Endothelial cell of umbilical vein (primary cell): ENCODE measurements around the gene ALOXE3. TPM values are rescaled to one million over a fixed set of nuclear protein-coding genes. Genes with fewer than 3 reads are reported as not detected.

ENCODE experiments used
- BruUV-seq: library from RNA; stranded (reverse); fragments of 400-500 nt; replicated peaks from 2 replicates; lab custom pipeline; 2021; lab: Mats Ljungman, UMichigan
- CTCF ChIA-PET: fragments of 300-600, 350-600 bp; sonication (Branson Sonifier 250); formaldehyde crosslinking; loops from one replicate; lab custom pipeline; 2021; ENCODE audit warnings: antibody characterized with exemption, inconsistent platforms; lab: Charles Lee
- POLR2A ChIA-PET: fragments of 300-600, 350-600 bp; sonication (Branson Sonifier 250); formaldehyde crosslinking; loops from one replicate; lab custom pipeline; 2021; ENCODE audit warnings: antibody characterized with exemption, inconsistent platforms; lab: Charles Lee
- DNase-seq: peaks from one replicate; pipeline ENCODE4 v3.0.0-alpha.2; 2011; ENCODE audit warnings: low read depth, low spot score
- FAIRE-seq: peaks from 2 replicates; lab custom pipeline; 2011; peaks lifted over from hg19 to GRCh38; lab: Jason Lieb, UNC
- H2AFZ ChIP-seq: 2 replicates; pipeline ENCODE4 v1.6.0; 2012; ENCODE audit warnings: low read depth, low read length, control low read depth, inconsistent platforms
- H3K27ac ChIP-seq: 2 replicates; pipeline ENCODE4 v1.5.1; 2011; ENCODE audit warnings: low read depth, mild to moderate bottlenecking, control low read depth, low read length, moderate library complexity; ENCODE audit not compliant: insufficient read depth
- H3K27me3 ChIP-seq, 2 experiments: 2 replicates each; pipeline versions ENCODE4 v1.6.0 to v1.6.1; 2011; ENCODE audit warnings: low read length in 2 of 2, mixed read lengths in 1 of 2; ENCODE audit not compliant: control insufficient read depth in 2 of 2, insufficient read depth in 2 of 2
- H3K36me3 ChIP-seq, 2 experiments: 2 replicates in 1 of 2; 3 replicates in 1 of 2; pipeline ENCODE4 v1.5.1; 2011; ENCODE audit warnings: low read length in 2 of 2, mild to moderate bottlenecking in 1 of 2, moderate library complexity in 1 of 2; ENCODE audit not compliant: control insufficient read depth in 2 of 2, insufficient read depth in 2 of 2; ENCODE audit errors: extremely low read depth in 1 of 2
- H3K4me1 ChIP-seq: 3 replicates; pipeline ENCODE4 v1.5.1; 2011; ENCODE audit warnings: mild to moderate bottlenecking, low read length; ENCODE audit not compliant: control insufficient read depth, insufficient read depth; ENCODE audit errors: extremely low read depth
- H3K4me2 ChIP-seq: 2 replicates; pipeline ENCODE4 v1.6.1; 2011; ENCODE audit warnings: low read length, control low read depth, mixed read lengths; ENCODE audit not compliant: insufficient read depth
- H3K4me3 ChIP-seq, 3 experiments: fragments of 200-600 bp in 1 of 3; sonication (generic), shearing (Covaris generic) in 1 of 3; replicated peaks in 1 of 3; 2 replicates each; pipeline ENCODE4 v1.5.1; 2011 to 2016; ENCODE audit warnings: control low read depth in 3 of 3, low read length in 3 of 3, mild to moderate bottlenecking in 2 of 3, inconsistent platforms in 1 of 3, low read depth in 1 of 3, moderate library complexity in 1 of 3; ENCODE audit not compliant: insufficient read depth in 1 of 3
- H3K79me2 ChIP-seq: 2 replicates; pipeline ENCODE4 v1.6.0; 2012; ENCODE audit warnings: low read length, inconsistent platforms; ENCODE audit not compliant: control insufficient read depth, insufficient read depth
- H3K9ac ChIP-seq: replicated peaks from 2 replicates; pipeline ENCODE3; 2011; ENCODE audit warnings: low read length, control low read depth; ENCODE audit not compliant: insufficient read depth; ENCODE audit errors: extremely low read depth
- H3K9me1 ChIP-seq: replicated peaks from 3 replicates; pipeline ENCODE4 v1.6.0; 2011; ENCODE audit warnings: mild to moderate bottlenecking, low read length; ENCODE audit not compliant: control insufficient read depth, insufficient read depth; ENCODE audit errors: extremely low read depth
- H3K9me3 ChIP-seq: replicated peaks from 2 replicates; pipeline ENCODE4 v1.5.1; 2012; ENCODE audit warnings: low read length, inconsistent platforms; ENCODE audit not compliant: control insufficient read depth, insufficient read depth
- H4K20me1 ChIP-seq: replicated peaks from 2 replicates; pipeline ENCODE3; 2011; ENCODE audit warnings: mild to moderate bottlenecking, low read length; ENCODE audit not compliant: control insufficient read depth, insufficient read depth; ENCODE audit errors: extremely low read depth
- CTCF ChIP-seq, 2 donors: IDR thresholded peaks; 1 replicate in 1 of 2; 2 replicates in 1 of 2; pipeline ENCODE4 v1.5.1; 2011; ENCODE audit warnings: low read length in 2 of 2, mild to moderate bottlenecking in 2 of 2, moderate library complexity in 2 of 2, control low read depth in 1 of 2, inconsistent platforms in 1 of 2, low read depth in 1 of 2; ENCODE audit not compliant: insufficient read depth in 1 of 2; ENCODE audit errors: extremely low read depth in 1 of 2
- FOS ChIP-seq: IDR thresholded peaks from 2 replicates; pipeline ENCODE4 v1.6.1; 2011; ENCODE audit warnings: mild to moderate bottlenecking, low read length, moderate library complexity, borderline replicate concordance; ENCODE audit not compliant: insufficient read depth
- GATA2 ChIP-seq: IDR thresholded peaks from 2 replicates; pipeline ENCODE4 v1.7.0; 2011; ENCODE audit warnings: low read depth, mild to moderate bottlenecking, moderate library complexity, mixed read lengths, low read length; ENCODE audit not compliant: insufficient read length, insufficient read depth
- JUN ChIP-seq: IDR thresholded peaks from 2 replicates; pipeline ENCODE4 v1.6.1; 2011; ENCODE audit warnings: borderline replicate concordance, low read depth; ENCODE audit not compliant: insufficient read length, insufficient read depth
- MYC ChIP-seq: IDR thresholded peaks from one replicate; pipeline ENCODE4 v1.6.1; 2011; ENCODE audit warnings: mild to moderate bottlenecking, low read depth, low read length
- POLR2A ChIP-seq: IDR thresholded peaks from 2 replicates; pipeline ENCODE4 v1.6.1; 2012; ENCODE audit warnings: low read depth, mild to moderate bottlenecking, control low read depth, low read length
- POLR2AphosphoS5 ChIP-seq: IDR thresholded peaks from 2 replicates; pipeline ENCODE4 v1.6.1; 2012; ENCODE audit warnings: low read depth, mild to moderate bottlenecking, control low read depth, low read length, moderate library complexity; ENCODE audit not compliant: insufficient read depth
- dilution Hi-C: fragments of 300-500 bp; cut with MboI; formaldehyde crosslinking; loops from one replicate; pipeline ENCODE4 v1.15.0; 2019; ENCODE audit warnings: low sequenced_read_pairs; ENCODE audit not compliant: extremely low pct_ligation_motif_present
- intact Hi-C: fragments of 100-400 bp; cut with micrococcal nuclease; formaldehyde crosslinking; loops from one replicate; pipeline ENCODE4 v1.10.0; 2022
- polyA plus RNA-seq, 4 experiments: library from polyadenylated mRNA; depleted of rRNA in 3 of 4; stranded (reverse) in 3 of 4; unstranded in 1 of 4; fragments of >200 nt; gene quantifications; 2 replicates each; pipeline versions ENCODE4 v1.2.1 to v1.2.3, GENCODE V29; 2011 to 2012; ENCODE audit warnings: missing spikeins in 1 of 4
- total RNA-seq: library from RNA; stranded (reverse); gene quantifications from 2 replicates; pipeline ENCODE4 v1.2.3, GENCODE V29; 2021
- TF ChIP-seq, protein P1 (sequence below): IDR thresholded peaks from 2 replicates; pipeline ENCODE4 v1.6.1; 2011; ENCODE audit not compliant: insufficient read depth, insufficient read length

ALOXE3 gene
- total and polyA plus RNA-seq, 2 donors (not counting 3 experiments of a cell fraction or from before 2014, with no cell fraction given): 0.01 TPM; not detected in 1

- POLR2A ChIA-PET: no interaction called here
- BruUV-seq: no TSS peak
- H3K9ac ChIP-seq: no peak overlapping the region
- FAIRE-seq (no peak), DNase-seq (no peak)
- dilution Hi-C loops (no loop called here), intact Hi-C loops (no loop called here)
- TF ChIP-seq CTCF (IDR thresholded peaks at IDR 0.05; ENCODE audit: extremely low read depth in 1 of 2, insufficient read depth in 1 of 2, low read depth in 1 of 2, low read length in 2 of 2): no peak
- no peak for TF ChIP-seq POLR2A
- no peak for TF ChIP-seq GATA2
- no peak for TF ChIP-seq POLR2AphosphoS5
- TF ChIP-seq MYC: no peak
- TF ChIP-seq, protein P1, sequence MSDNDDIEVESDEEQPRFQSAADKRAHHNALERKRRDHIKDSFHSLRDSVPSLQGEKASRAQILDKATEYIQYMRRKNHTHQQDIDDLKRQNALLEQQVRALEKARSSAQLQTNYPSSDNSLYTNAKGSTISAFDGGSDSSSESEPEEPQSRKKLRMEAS: no peak
- no peak for TF ChIP-seq JUN
- TF ChIP-seq FOS: no peak
- peaks cover 2 to 6% of the 10 kb centered on the region in 2 experiments for H3K27me3 ChIP-seq
- no peaks in the 10 kb centered on the region for H3K36me3 ChIP-seq
- H3K9me3 ChIP-seq: no peaks in the 10 kb centered on the region
- H3K4me1 ChIP-seq: no peaks in the 10 kb centered on the region
- CTCF ChIA-PET: interaction anchor here (1.1 to 13.4 kb wide), 5 partner anchors 15 to 308 kb away, joined by 3 to 167 read pairs (median 15); no protein-coding TSS in a partner anchor
- no peak overlapping the region for H3K4me3 ChIP-seq
- H3K79me2 ChIP-seq: no peaks in the 10 kb centered on the region
- no peaks in the 10 kb centered on the region for H3K9me1 ChIP-seq
- H4K20me1 ChIP-seq: no peaks in the 10 kb centered on the region
- no peak overlapping the region for H2AFZ ChIP-seq
- H3K27ac ChIP-seq: no peak overlapping the region
- no peak overlapping the region for H3K4me2 ChIP-seq
Observed at GRCh38 chr17:8089728-8090127, 28.6 kb downstream of the ALOXE3 start.
